Parathyroid adenoma (tissue), 2 donors: Measurements from ENCODE around the gene CFLAR.

ENCODE experiments used
- H2AFZ ChIP-seq: fragments of 300-600 bp; sonication (generic); one replicate; pipeline ENCODE4 v1.7.0; 2017; ENCODE audit warnings: antibody characterized with exemption, mild to moderate bottlenecking
- H3K27ac ChIP-seq: fragments of 300-600 bp; sonication (generic); one replicate; pipeline ENCODE4 v1.7.0; 2017
- H3K27me3 ChIP-seq: fragments of 300-600 bp; sonication (generic); one replicate; pipeline ENCODE4 v1.7.0; 2017; ENCODE audit warnings: low read length; ENCODE audit not compliant: control insufficient read depth, insufficient read depth
- H3K36me3 ChIP-seq: fragments of 300-600 bp; sonication (generic); one replicate; pipeline ENCODE4 v1.7.0; 2017; ENCODE audit warnings: low read length; ENCODE audit not compliant: control insufficient read depth, insufficient read depth
- H3K4me1 ChIP-seq: fragments of 300-600 bp; sonication (generic); one replicate; pipeline ENCODE4 v1.7.0; 2017; ENCODE audit warnings: control low read depth
- H3K4me2 ChIP-seq: fragments of 300-600 bp; sonication (generic); one replicate; pipeline ENCODE4 v1.7.0; 2017; ENCODE audit warnings: low read length
- H3K4me3 ChIP-seq: fragments of 300-600 bp; sonication (generic); one replicate; pipeline ENCODE4 v1.7.0; 2017; ENCODE audit warnings: low read depth, low read length
- H3K79me2 ChIP-seq: fragments of 300-600 bp; sonication (generic); one replicate; pipeline ENCODE4 v1.7.0; 2017; ENCODE audit warnings: control low read depth
- H3K9ac ChIP-seq: fragments of 300-600 bp; sonication (generic); one replicate; pipeline ENCODE4 v1.7.0; 2017; ENCODE audit warnings: mild to moderate bottlenecking
- H3K9me3 ChIP-seq: fragments of 300-600 bp; sonication (generic); one replicate; pipeline ENCODE4 v1.7.0; 2017; ENCODE audit warnings: low read length; ENCODE audit not compliant: control insufficient read depth
- CTCF ChIP-seq: fragments of 300-600 bp; sonication (generic); IDR thresholded peaks from one replicate; pipeline ENCODE4 v1.7.0; 2017; ENCODE audit warnings: antibody characterized with exemption, mild to moderate bottlenecking
- donor health status: primary hyperparathyroidism.

The CFLAR gene

GRCh38 chr2:201219328-201220096 is 103.5 kb downstream of the CFLAR start:
- no peaks in the 10 kb centered on the region for H3K9me3 ChIP-seq
- H3K4me3 ChIP-seq: no peak overlapping the region
- H3K36me3 ChIP-seq: no peaks in the 10 kb centered on the region
- peaks cover 14% of the 10 kb centered on the region for H3K4me1 ChIP-seq
- no peak overlapping the region for H3K9ac ChIP-seq
- H3K27me3 ChIP-seq: no peaks in the 10 kb centered on the region
- no peaks in the 10 kb centered on the region for H3K79me2 ChIP-seq
- H2AFZ ChIP-seq: peak overlapping the region; percentile 54
- no peak for TF ChIP-seq CTCF
- peak overlapping the region; percentile 78 for H3K4me2 ChIP-seq
- H3K27ac ChIP-seq: peak overlapping the region; percentile 49

- no peak overlapping the region for H3K9ac ChIP-seq
- peak overlapping the region; percentile 54 for H2AFZ ChIP-seq
- no peaks in the 10 kb centered on the region for H3K36me3 ChIP-seq
- H3K9me3 ChIP-seq: no peaks in the 10 kb centered on the region
- H3K27me3 ChIP-seq: no peaks in the 10 kb centered on the region
- no peaks in the 10 kb centered on the region for H3K79me2 ChIP-seq
- H3K4me3 ChIP-seq: peak overlapping the region; percentile 38
- peaks cover 14% of the 10 kb centered on the region for H3K4me1 ChIP-seq
- H3K4me2 ChIP-seq: peak overlapping the region; percentile 78
- peak overlapping the region; percentile 49 for H3K27ac ChIP-seq
- TF ChIP-seq CTCF: no peak
Measured at GRCh38 chr2:201220102-201220570, 104.2 kb downstream of the CFLAR start.

GRCh38 chr2:201223089-201224073 is 107.4 kb downstream of the CFLAR start:
- H2AFZ ChIP-seq: peak overlapping the region; percentile 88
- peak overlapping the region; percentile 40 for H3K4me2 ChIP-seq
- H3K79me2 ChIP-seq: no peaks in the 10 kb centered on the region
- no peaks in the 10 kb centered on the region for H3K27me3 ChIP-seq
- peaks cover 14% of the 10 kb centered on the region for H3K4me1 ChIP-seq
- H3K4me3 ChIP-seq: no peak overlapping the region
- H3K27ac ChIP-seq: no peak overlapping the region
- TF ChIP-seq CTCF: no peak
- H3K36me3 ChIP-seq: no peaks in the 10 kb centered on the region
- no peaks in the 10 kb centered on the region for H3K9me3 ChIP-seq
- H3K9ac ChIP-seq: no peak overlapping the region
